GM21723 (cell line): ENCODE measurements around the gene NT5C3B.
"Not testable (repeated sequence)": the region's sequence is repeated elsewhere in the genome, so short reads cannot be mapped to it uniquely, and the experiment has no call there.

Experiments used
- ATAC-seq: cut with Tn5 transposase; IDR thresholded peaks from one replicate; pipeline ENCODE4 v1.9.1; 2021; ENCODE audit warnings: mild to moderate bottlenecking, moderate library complexity; ENCODE audit not compliant: unreplicated experiment

NT5C3B gene

DNA sequence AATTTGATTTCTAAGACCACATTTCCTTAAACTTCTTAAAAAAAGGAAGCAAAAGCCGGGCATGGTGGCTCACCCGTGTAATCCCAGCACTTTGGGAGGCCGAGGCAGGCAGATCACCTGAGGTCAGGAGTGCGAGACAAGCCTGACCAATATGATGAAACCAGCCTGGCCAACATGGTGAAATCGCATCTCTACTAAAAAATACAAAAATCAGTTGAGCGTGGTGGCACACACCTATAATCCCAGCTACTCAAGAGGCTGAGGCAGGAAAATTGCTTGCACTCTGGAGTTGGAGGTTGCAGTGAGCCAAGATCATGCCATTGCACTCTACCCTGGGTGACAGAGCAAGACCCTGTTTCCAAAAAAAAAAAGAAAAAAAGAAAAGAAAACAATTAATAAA, 4.7 kb upstream of the NT5C3B start:
- ATAC-seq: not testable (repeated sequence)

- ATAC-seq: not testable (repeated sequence)
Observed at GRCh38 chr17:41839448-41839847, 3.4 kb upstream of the NT5C3B start.

DNA sequence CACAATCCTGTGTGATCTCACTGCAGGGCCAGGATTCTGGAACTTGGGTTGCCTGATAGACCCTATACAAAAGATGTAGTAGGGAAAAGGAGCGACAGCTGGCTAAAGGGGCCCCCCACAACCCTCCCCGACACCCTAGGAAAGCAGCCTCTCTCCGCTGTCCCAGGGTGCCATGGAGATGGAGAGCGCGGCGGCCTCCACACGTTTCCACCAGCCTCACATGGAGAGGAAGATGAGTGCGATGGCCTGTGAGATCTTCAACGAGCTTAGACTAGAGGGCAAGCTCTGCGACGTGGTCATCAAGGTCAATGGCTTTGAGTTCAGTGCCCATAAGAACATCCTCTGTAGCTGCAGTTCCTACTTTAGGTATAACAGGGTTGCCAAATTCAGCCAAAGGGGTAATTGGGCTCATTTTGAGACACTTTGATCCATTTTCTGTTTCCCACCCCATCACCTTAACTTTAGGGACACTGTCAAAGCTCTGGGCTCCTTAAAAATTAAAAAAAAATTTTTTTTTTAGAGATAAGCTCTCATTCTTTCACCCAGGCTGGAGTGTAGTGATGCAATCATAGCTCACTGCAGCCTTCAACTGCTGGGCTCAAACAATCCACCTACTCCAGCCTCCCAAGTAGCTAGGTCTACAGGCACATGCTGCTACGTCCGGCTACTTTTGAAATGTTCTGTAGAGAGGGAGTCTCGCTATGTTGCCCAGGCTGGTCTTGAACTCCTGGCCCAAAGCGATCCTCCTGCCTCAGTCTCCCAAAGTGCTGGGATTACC, 1.9 kb upstream of the NT5C3B start, which contains the start of gene KLHL10:
Gene KLHL10, plus strand, starts transcription at position 65 of the 778 bp plus-strand sequence. Its CDS starts 108 bp downstream, at position 173.
- no peak for ATAC-seq

DNA sequence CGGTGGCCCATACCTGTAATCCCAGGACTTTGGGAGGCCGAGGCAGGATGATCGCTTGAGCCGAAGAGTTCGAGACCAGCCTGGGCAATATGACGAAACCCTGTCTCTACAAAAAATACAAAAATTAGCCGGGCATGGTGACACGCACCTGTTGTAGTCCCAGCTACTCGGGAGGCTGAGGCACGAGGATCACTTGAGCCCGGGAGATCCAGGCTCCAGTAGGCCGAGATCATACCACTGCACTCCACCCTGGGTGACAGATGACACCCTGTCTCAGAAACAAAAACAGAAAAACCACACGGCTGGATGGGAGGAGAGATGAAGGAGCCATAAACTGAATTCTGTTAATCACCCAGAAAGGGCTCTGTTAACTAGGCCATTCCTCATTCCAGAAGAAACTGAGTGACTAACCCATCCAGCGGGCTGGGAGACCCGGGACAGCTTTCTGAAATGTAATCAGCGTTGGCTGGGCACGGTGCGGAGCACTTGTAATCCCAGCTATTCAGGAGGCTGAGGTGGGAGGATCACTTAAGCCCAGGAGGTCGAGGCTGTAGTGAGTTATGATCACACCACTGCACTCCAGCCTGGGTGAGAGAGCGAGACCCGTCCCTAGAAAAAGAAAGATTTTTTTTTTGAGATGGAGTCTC, 641 bp upstream of the NT5C3B start:
- ATAC-seq: no peak

DNA sequence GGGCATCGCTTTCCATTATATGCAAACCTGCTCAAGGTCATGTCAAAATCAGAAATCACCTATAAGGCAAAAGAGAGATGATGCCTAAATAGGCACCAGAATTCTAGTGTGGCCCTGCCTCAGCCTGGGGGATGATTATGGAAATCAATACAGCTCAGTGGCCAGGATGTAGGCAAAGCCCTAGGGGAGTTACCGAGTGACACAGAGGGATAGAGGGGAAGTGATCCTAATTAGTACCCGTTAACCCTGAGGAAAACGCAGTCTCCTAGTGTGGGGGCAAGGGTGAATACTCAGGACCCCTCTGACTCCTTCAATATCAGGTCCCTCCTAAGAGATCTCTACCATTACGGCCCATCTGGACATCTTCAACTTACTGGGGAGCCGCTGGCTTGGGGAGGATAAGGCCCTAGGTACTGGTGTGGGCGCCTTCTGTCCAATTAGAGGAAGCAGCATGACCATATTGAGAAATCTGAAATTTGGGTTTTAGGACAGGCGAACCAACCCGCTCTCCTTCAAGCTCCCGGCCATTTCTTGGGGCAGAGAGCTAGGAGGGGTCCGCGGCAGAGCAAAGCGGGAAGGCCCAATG, 725 bp downstream of the NT5C3B start:
- peak; percentile 41 for ATAC-seq

DNA sequence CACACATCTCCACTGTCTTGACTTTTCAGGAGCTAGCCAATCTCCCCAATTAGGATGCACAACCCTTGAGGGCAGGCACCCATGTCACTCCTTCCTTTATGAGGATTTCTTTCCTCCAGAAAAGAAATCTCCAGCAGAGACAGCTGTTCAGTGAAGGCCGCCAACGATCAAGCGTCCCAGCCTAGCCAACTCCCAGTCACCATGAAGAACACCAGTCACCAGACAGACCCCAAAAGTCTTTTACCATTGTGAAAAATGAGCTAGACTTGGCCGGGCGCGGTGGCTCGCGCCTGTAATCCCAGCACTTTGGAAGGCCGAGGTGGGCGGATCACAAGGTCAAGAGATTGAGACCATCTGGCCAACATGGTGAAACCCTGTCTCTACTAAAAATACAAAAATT, 6.1 kb downstream of the NT5C3B start:
- ATAC-seq: not testable (repeated sequence)

- ATAC-seq: no peak
Observed at GRCh38 chr17:41825175-41825845, 10.7 kb downstream of the NT5C3B start.

DNA sequence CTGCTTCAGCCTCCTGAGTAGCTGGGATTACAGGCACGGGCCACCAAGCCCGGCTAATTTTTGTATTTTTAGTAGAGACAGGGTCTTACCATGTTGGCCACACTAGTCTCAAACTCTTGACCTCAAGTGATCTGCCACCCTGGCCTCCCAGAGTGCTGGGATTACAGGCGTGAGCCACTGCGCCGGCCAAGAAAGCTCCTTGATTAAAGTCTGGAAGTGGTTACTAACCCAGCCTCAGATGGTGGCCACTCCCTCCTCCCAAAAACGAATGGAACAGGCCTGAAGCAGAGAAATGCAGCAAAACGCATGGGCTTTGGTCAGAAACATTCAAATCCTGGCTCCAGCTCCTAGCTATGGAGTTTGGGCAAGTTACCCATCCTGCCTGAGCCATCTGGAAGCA, 11.9 kb downstream of the NT5C3B start:
- no peak for ATAC-seq

GRCh38 chr17:41823580-41823979, 12.5 kb downstream of the NT5C3B start:
- ATAC-seq: no peak

DNA sequence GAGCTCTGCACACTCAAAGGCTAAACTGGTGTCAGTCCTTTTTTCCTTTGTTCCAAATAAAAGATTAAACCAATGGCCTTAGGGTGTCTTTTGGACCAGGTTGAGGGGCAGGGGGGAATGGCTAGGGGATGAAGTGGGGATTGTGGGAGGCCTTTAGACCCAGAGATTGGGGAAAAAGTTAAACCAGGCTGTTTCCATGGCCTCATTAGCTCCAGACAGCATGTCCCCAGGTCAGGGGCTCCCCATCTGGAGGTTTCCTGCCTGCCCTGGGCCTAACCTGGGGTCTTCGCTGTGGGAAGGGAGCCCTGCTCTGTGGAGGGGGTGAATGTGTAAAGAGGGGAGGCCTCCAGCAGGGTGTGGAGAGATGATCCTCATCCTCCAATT, 12.9 kb downstream of the NT5C3B start:
- ATAC-seq: no peak

DNA sequence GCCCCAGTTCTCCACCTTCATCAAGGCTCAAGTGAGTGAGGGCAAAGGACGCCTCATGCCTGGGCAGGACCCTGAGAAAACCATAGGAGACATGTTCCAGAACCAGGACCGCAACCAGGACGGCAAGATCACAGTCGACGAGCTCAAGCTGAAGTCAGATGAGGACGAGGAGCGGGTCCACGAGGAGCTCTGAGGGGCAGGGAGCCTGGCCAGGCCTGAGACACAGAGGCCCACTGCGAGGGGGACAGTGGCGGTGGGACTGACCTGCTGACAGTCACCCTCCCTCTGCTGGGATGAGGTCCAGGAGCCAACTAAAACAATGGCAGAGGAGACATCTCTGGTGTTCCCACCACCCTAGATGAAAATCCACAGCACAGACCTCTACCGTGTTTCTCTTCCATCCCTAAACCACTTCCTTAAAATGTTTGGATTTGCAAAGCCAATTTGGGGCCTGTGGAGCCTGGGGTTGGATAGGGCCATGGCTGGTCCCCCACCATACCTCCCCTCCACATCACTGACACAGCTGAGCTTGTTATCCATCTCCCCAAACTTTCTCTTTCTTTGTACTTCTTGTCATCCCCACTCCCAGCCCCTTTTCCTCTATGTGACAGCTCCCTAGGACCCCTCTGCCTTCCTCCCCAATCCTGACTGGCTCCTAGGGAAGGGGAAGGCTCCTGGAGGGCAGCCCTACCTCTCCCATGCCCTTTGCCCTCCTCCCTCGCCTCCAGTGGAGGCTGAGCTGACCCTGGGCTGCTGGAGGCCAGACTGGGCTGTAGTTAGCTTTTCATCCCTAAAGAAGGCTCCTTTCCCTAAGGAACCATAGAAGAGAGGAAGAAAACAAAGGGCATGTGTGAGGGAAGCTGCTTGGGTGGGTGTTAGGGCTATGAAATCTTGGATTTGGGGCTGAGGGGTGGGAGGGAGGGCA, 13.6 kb downstream of the NT5C3B start:
- ATAC-seq: no peak

GRCh38 chr17:41821776-41822175, 14.3 kb downstream of the NT5C3B start:
- ATAC-seq: no peak

- no peak for ATAC-seq
Observed at GRCh38 chr17:41818024-41818423, 18.0 kb downstream of the NT5C3B start.

GRCh38 chr17:41816637-41817320, 19.3 kb downstream of the NT5C3B start:
- no peak for ATAC-seq

DNA sequence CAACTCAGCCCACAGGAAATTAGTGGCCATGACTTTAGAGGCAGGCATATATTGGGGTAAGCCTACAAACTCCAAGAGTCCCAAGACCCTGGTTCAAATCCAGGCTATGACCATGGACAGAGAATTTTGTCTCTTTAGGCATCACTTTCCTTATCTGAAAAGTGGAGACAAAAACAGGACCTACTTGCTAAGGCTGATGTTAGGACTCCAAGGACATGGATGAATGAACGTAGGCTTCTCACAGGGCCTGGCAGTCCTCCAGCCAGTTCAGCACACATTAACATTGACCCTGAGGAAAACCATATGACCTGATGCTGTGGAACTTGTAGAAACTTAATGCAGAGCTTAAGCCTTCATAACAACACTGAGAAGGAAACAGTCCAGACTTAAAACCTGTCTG, 21.8 kb downstream of the NT5C3B start:
- ATAC-seq: no peak

DNA sequence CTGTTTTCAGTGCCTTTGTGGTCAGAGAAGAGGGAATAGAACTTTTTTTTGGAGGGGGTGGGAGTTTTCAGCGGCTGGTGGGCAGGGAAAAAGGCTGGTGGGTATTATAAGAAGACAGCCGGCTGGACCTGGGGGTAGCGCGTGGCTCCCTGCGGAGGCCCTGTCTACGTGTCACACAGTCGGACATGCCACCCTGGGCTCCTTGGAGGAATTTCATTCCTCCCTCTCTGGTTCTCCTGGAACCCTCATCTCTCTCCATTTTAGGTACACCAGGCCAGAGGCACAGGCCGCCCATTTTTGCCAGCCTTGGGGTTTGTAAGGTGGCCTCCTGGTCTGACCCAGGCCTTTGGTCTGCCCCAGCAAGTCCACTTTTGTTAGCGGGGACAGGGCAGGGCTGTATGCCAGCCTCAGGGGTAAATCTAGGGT, 22.3 kb downstream of the NT5C3B start:
- ATAC-seq: no peak

DNA sequence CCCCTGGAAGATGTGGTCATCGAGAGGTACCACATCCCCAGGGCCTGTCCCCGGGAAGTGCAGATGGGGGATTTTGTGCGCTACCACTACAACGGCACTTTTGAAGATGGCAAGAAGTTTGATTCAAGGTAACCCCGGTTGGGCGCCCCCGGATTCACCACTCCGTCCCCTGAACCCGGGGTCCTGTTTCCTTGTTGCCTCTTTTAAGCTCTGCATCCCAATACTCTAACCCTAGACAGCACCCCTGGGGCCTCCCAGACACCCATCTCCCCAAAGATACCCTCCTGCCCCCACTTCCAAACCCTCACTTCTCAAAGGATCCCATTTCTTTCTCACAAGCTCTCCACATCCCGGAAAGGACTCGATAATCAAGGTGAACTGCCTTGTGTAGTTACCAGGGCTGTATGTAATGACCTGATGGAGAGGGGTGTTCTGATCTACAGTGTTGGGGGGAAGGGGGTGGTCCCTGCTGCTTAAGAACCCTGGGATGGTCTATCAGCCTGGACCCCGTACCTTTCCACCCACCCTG, 22.8 kb downstream of the NT5C3B start:
- no peak for ATAC-seq

DNA sequence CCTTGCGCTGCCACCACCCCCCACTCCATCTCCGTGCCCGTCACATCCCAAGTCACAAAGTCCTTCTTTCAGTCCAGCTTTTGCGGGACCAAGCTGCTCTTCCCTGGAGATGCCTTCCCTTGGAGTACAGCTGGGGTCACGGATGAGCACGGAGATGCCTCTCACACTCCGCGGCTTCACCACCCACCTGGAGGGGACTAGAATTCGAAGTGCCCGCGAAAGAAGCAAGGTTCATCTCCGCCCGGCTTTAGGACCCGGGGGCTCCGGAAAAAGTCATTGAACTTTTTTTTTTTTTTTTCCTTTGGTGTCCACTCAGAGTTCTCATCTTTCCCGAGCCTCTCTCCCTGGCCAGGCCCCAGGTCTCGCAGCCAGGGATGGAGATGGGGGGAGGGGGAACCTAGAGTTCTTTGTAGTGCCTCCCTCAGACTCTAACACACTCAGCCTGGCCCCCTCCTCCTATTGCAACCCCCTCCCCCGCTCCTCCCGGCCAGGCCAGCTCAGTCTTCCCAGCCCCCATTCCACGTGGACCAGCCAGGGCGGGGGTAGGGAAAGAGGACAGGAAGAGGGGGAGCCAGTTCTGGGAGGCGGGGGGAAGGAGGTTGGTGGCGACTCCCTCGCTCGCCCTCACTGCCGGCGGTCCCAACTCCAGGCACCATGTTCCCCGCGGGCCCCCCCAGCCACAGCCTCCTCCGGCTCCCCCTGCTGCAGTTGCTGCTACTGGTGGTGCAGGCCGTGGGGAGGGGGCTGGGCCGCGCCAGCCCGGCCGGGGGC, 23.5 kb downstream of the NT5C3B start, which contains the start of gene FKBP10:
Gene FKBP10, plus strand, starts transcription at position 624 of the 771 bp plus-strand sequence. Its CDS starts 31 bp downstream, at position 655.
- ATAC-seq: no peak
